Spleen (tissue), 11 donors: Measurements from ENCODE around the gene SEPTIN1. TPM values are rescaled to one million over a fixed set of nuclear protein-coding genes. Genes with fewer than 3 reads are reported as not detected.
A peak's percentile ranks its signal among the peaks of the same experiment; 100 is the strongest.

Source experiments
- DNase-seq: peaks from one replicate; pipeline ENCODE4 v3.0.0-alpha.2; 2020
- H3K27ac ChIP-seq, 8 donors: fragments of 200-600 bp; sonication (generic) in 7 of 8; 1 replicate in 4 of 8; 2 replicates in 4 of 8; pipeline versions ENCODE4 v1.5.0 to v1.8.0; 2016 to 2021; ENCODE audit warnings: inconsistent platforms in 4 of 8, mild to moderate bottlenecking in 4 of 8, moderate library complexity in 1 of 8
- H3K27me3 ChIP-seq, 7 donors: fragments of 200-600 bp; sonication (generic) in 6 of 7; replicated peaks in 1 of 7; 1 replicate in 4 of 7; 2 replicates in 3 of 7; pipeline versions ENCODE4 v1.5.0 to v1.8.0; 2016 to 2021; ENCODE audit warnings: inconsistent platforms in 3 of 7, mild to moderate bottlenecking in 1 of 7
- H3K36me3 ChIP-seq, 6 donors: fragments of 200-600 bp; sonication (generic) in 5 of 6; 1 replicate in 4 of 6; 2 replicates in 2 of 6; pipeline versions ENCODE4 v1.5.0 to v1.8.0; 2016 to 2021; ENCODE audit warnings: inconsistent platforms in 2 of 6
- H3K4me1 ChIP-seq, 6 donors: fragments of 200-600 bp; sonication (generic) in 5 of 6; 1 replicate in 3 of 6; 2 replicates in 3 of 6; pipeline versions ENCODE4 v1.5.0 to v1.8.0; 2016 to 2021; ENCODE audit warnings: inconsistent platforms in 3 of 6
- H3K4me3 ChIP-seq, 8 donors: fragments of 200-600 bp; sonication (generic) in 7 of 8; 1 replicate in 4 of 8; 2 replicates in 4 of 8; pipeline versions ENCODE4 v1.5.0 to v1.8.0; 2016 to 2021; ENCODE audit warnings: inconsistent platforms in 4 of 8, mild to moderate bottlenecking in 4 of 8, moderate library complexity in 2 of 8
- H3K9me3 ChIP-seq, 8 donors: fragments of 200-600 bp; sonication (generic) in 7 of 8; 1 replicate in 4 of 8; 2 replicates in 4 of 8; pipeline versions ENCODE4 v1.5.0 to v1.8.0; 2016 to 2021; ENCODE audit warnings: inconsistent platforms in 4 of 8
- CTCF ChIP-seq, 11 experiments: fragments of 200-600 bp in 7 of 11; fragments of 450-650 bp in 4 of 11; sonication (generic) in 4 of 11; IDR thresholded peaks in 8 of 11; conservative IDR thresholded peaks in 3 of 11; 1 replicate in 7 of 11; 2 replicates in 4 of 11; pipeline versions ENCODE4 v1.4.0 to v1.8.0; 2016 to 2021; ENCODE audit warnings: antibody characterized with exemption in 11 of 11, inconsistent platforms in 4 of 11, mild to moderate bottlenecking in 1 of 11
- POLR2A ChIP-seq, 3 donors: fragments of 450-650 bp; IDR thresholded peaks; one replicate each; pipeline ENCODE4 v1.5.1; 2017; ENCODE audit warnings: antibody characterized with exemption in 3 of 3, mild to moderate bottlenecking in 1 of 3
- POLR2AphosphoS5 ChIP-seq, 3 donors: sonication (generic); formaldehyde crosslinking; IDR thresholded peaks; one replicate each; pipeline ENCODE4 v1.5.1; 2017; ENCODE audit warnings: antibody characterized with exemption in 3 of 3
- WGBS, 5 donors: extraction: QIAGEN DNeasy Blood & Tissue Kit in 3 of 5; methylation state at CpG; one replicate each; pipeline versions ENCODE4 v1.1.5 to v1.1.7; 2013 to 2018; 5-methylcytosine and 5-hydroxymethylcytosine counted together
- intact Hi-C: fragments of 100-400 bp; cut with DNase I; formaldehyde crosslinking; loops from one replicate; pipeline ENCODE4 v1.15.0; 2023; ENCODE audit warnings: low total_unique reads
- polyA plus RNA-seq, 3 donors: library from polyadenylated mRNA; stranded (reverse); fragments of 200-250 nt; gene quantifications; one replicate each; pipeline ENCODE4 v1.2.1, GENCODE V29; 2013
- total RNA-seq, 7 donors: library from RNA; depleted of rRNA in 3 of 7; stranded (reverse); fragments of >200 nt in 3 of 7; fragmentation: NEBNext Ultra II Directional in 4 of 7; extraction: Animal tissue kit (Norgen Biotek cat#: 25700) in 4 of 7; gene quantifications; one replicate each; pipeline versions ENCODE4 v1.1.0 to v1.2.1, GENCODE V29; 2016 to 2021
- donor health status: healthy with polysubstance abuse.
- donor health status: DM: no; HTN: no; CAD: no; lungs with moderate emphysema.
- donor health status: DM: no; HTN: no; CAD: no.
- donor health status: Bipolar disorder and iron deficiency.
- donor health status: healthy.
- donor health status: DM: no; HTN: no; CAD: no.
- donor health status: DM: yes; HTN: yes; CAD: no.

Gene SEPTIN1
- total and polyA plus RNA-seq, 10 donors = 38.5 to 199 (median 84.2) TPM

GRCh38 chr16:30365200-30365599 lies 17.2 kb downstream of the SEPTIN1 start:
- no peak overlapping the region for H3K27ac ChIP-seq
- peak; percentile 65 for DNase-seq

GRCh38 chr16:30361180-30361579 lies 21.2 kb downstream of the SEPTIN1 start:
- 93 to 98% (median 96%) methylated on average over 7 of the region's 7 CpGs for WGBS, 5 donors
- intact Hi-C loops = no loop called here
- no peaks in the 10 kb centered on the region for H3K27me3 ChIP-seq
- no peaks in the 10 kb centered on the region for H3K9me3 ChIP-seq
- DNase-seq = no peak
- no peak overlapping the region for H3K4me3 ChIP-seq
- TF ChIP-seq POLR2A (IDR thresholded peaks at IDR 0.05) (no peak), CTCF (IDR thresholded peaks at IDR 0.05 in 8 of 11, conservative IDR thresholded peaks at IDR 0.05 in 3 of 11) (no peak), POLR2AphosphoS5 (IDR thresholded peaks at IDR 0.05) (no peak)
- H3K36me3 ChIP-seq = peaks cover 0 to 99% (median 70%) of the 10 kb centered on the region in 6 donors
- peaks cover 7 to 37% (median 16%) of the 10 kb centered on the region in 6 donors for H3K4me1 ChIP-seq
- H3K27ac ChIP-seq = no peak overlapping the region

More at GRCh38 chr16:30365200-30365599, 17.2 kb downstream of the SEPTIN1 start:
- 80 to 94% (median 88%) methylated on average over 9 to 10 of the region's 10 CpGs for WGBS, 5 donors
- no peaks in the 10 kb centered on the region for H3K27me3 ChIP-seq
- H3K36me3 ChIP-seq = peaks cover 0 to 73% (median 40%) of the 10 kb centered on the region in 6 donors
- no peak overlapping the region for H3K4me3 ChIP-seq
- no peaks in the 10 kb centered on the region for H3K9me3 ChIP-seq
- intact Hi-C loops = no loop called here
- TF ChIP-seq POLR2A (IDR thresholded peaks at IDR 0.05) (no peak), POLR2AphosphoS5 (IDR thresholded peaks at IDR 0.05) (no peak), CTCF (IDR thresholded peaks at IDR 0.05 in 8 of 11, conservative IDR thresholded peaks at IDR 0.05 in 3 of 11) (no peak)
- H3K4me1 ChIP-seq = peaks cover 20 to 52% (median 36%) of the 10 kb centered on the region in 6 donors

GRCh38 chr16:30359871-30360170 lies 22.5 kb downstream of the SEPTIN1 start:
- peak; percentile 74 for DNase-seq
- Histone ChIP-seq H3K27ac (no peak overlapping the region), H3K36me3 (peaks cover 0 to 85% (median 61%) of the 10 kb centered on the region in 6 donors), H3K4me3 (no peak overlapping the region), H3K9me3 (no peaks in the 10 kb centered on the region), H3K4me1 (peaks cover 9 to 32% (median 20%) of the 10 kb centered on the region in 6 donors), H3K27me3 (no peaks in the 10 kb centered on the region)
- TF ChIP-seq POLR2AphosphoS5 (IDR thresholded peaks at IDR 0.05) (no peak), CTCF (IDR thresholded peaks at IDR 0.05 in 8 of 11, conservative IDR thresholded peaks at IDR 0.05 in 3 of 11) (no peak), POLR2A (IDR thresholded peaks at IDR 0.05) (no peak)
- intact Hi-C loops = no loop called here
- 92 to 96% (median 94%) methylated on average over 5 to 6 of the region's 6 CpGs for WGBS, 5 donors

- H3K4me3 ChIP-seq = no peak overlapping the region
- intact Hi-C loops = no loop called here
- H3K36me3 ChIP-seq = peaks cover 0 to 79% (median 55%) of the 10 kb centered on the region in 6 donors
- WGBS, 5 donors = 94 to 95% (median 94%) methylated on average over 15 to 28 of the region's 28 CpGs
- no peaks in the 10 kb centered on the region for H3K9me3 ChIP-seq
- no peak for TF ChIP-seq CTCF (IDR thresholded peaks at IDR 0.05 in 8 of 11, conservative IDR thresholded peaks at IDR 0.05 in 3 of 11)
- TF ChIP-seq POLR2AphosphoS5 (IDR thresholded peaks at IDR 0.05) = peak in 2 of 3 donors; percentile 14 to 41
- peak; percentile 75 for DNase-seq
- no peak overlapping the region for H3K27ac ChIP-seq
- no peaks in the 10 kb centered on the region for H3K27me3 ChIP-seq
- H3K4me1 ChIP-seq = peaks cover 11 to 35% (median 25%) of the 10 kb centered on the region in 6 donors
Observed at GRCh38 chr16:30358990-30359870, 23.1 kb downstream of the SEPTIN1 start.
